ENCODE measurements around the gene KCNIP4.

The KCNIP4 gene

DNA sequence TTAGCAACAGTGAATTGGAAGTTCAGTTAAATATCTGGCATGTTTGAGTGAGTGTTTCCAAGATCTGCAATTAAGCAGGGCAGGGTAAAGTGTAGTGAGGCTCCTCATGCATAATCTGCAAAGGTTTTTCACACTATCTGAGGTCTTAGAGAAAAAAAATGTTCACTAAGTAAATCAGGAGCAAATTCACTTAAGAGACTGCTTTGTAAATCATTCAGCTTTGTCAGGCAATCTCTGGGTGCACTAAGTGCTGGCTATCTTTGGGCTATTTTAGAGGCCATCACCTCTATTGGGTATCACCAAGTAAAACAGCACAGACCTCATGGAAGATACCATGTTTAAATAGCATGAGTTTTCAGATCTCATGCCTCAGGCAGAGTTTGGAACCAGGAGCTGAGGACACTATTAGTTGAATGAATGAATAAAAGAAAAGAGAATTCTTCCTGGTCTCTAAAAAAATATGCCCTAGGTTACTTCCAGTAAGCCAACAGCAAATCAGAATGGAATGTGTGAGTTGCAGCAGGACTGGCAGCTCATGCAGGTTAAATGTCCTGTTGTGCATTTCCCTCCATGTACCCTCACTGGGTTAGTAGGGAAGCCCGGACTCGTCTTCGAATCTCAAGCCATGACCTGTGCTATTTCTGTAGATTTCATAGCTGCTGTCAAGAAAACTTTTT, 195.3 kb downstream of the KCNIP4 start:
- DNase-seq = no peak

- DNase-seq = no peak
Observed at GRCh38 chr4:21752616-21753015, 196.0 kb downstream of the KCNIP4 start.

DNA sequence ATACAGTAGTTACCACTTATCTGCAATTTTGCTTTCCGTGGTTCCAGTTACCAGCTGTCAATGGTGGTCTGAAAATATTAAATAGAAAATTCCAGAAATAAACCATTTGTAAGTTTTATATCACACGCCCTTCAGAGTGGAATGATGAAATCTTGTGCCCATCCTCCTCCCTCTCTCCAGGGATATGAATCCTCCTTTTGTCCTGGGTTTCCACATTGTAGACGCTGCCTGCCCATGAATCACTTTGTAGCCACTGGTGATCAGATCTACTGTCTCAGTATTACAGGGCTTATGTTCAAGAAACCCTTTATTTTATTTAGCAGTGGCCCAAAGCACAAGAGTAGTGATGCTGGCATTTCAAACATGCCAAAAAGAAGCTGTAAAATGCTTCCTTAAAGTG, 198.6 kb downstream of the KCNIP4 start:
- no peak for DNase-seq

GRCh38 chr4:21749412-21749811, 199.2 kb downstream of the KCNIP4 start:
- no peak for DNase-seq

GRCh38 chr4:21744046-21744445, 204.5 kb downstream of the KCNIP4 start:
- DNase-seq = no peak

- no peak for DNase-seq
Observed at GRCh38 chr4:21742326-21742725, 206.2 kb downstream of the KCNIP4 start.

DNA sequence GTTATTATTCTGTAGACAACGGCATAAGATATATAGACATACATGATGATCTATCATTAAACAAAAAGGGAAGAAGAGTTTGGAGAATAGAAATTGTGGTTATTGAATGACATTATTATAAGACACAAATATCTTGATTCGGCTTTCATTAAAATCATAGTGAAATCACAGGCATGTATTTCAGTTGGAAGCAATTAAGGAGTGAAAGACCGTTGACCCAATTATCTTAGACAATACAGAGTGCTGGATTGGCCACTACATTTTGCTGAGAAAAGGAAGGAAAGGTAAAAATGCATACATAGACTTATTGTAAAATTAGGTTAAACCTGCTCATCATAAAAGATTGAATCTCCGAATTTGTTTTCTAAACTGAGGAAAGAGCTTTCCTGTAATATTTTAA, 209.8 kb downstream of the KCNIP4 start:
- no peak for DNase-seq

DNA sequence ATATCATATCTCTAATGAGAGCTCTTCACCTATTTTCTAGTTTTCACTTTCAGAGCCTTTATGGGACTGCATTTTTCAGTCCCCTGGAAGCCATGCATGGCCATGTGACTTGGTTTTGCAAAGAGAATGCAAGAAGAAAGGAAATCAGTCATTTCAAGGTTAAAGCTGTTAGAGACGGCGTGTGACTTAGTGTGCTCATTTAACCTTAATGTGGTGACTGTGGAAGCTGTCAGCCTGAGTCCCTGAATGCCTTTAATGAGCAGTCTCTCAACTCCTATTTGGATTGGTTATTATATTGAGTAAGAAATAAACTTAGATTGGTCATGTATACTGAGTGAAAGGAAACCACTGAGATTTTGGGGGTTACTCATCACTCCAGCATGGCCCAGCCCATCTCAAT, 212.7 kb downstream of the KCNIP4 start:
- DNase-seq = no peak

GRCh38 chr4:21733894-21734630, 214.5 kb downstream of the KCNIP4 start:
- no peak for DNase-seq

DNA sequence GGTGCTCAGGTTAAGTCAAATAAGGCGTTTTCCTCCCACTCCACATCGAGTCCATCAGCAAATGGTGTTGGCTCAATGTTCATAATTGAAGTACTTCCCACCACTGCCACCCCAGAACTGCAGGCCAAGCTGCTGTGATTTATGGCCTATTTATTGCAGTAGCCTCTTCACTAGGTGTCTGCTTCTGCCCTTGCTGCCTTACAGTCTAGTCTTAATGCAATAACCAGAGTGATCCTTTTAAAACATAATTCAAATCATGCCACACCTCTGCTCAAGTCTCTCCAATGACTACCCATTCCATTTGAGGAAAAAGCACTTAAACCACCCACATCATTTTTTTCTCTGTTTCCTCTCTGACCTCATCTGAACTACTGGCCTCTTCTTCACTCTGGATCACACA, 220.3 kb downstream of the KCNIP4 start:
- no peak for DNase-seq

DNA sequence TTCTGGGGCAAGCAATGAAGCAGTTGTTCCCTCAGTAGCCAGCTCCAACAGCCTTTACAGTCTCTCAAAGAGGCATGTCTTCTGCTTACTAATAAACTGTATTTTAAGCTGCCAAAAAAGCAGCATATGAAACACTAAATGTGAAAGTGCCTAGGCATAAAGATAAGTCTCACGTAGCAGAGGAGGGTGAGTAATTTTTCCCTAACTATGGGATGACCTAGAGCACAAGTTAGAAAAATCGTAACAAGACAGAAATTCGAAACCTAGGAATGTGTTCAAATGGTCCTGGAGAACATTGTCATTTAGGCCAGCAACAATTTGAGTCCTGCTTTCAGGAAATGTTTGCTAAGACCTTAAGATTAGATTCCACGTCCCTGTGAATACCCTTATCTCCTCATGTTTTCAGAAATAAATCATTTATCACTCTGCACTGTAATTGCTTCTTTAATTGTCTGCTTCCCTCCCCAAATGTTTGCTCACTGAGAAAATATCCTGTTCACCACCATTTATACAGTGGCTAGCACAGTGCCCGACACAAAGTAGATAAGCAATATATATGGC, 222.2 kb downstream of the KCNIP4 start:
- no peak for DNase-seq

DNA sequence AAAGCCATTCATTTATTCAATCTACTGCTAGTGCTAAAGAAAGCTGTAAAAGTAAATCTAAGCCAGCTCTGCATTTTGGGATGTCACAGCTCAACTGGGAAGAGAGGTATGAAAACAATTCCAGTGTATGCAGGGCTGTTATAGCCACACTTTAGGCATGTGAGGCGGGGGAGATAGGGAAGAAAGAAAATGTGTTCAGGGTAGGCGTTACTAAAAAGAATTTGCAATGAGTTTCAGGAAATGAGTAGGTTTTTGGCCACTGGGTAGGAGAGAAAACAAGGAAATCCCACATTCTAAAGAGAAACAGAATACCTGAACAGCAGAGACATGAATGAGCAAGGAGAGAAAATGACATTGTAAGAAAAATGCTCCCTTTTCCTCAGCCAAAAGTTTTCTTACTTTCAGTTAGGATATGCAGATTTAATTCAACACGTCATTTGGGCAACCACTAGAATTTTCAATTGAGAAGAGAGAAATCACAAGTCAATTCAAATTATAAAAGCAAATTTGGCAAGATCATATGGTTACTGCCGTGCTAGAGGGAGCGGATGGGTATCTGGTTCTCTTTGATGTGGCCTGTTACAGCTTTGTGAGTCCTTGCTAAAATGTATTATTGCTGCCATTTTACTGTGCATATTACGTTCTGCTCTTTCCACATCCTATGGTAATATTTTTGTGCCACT, 226.3 kb downstream of the KCNIP4 start:
- DNase-seq = no peak

GRCh38 chr4:21716531-21716930, 232.0 kb downstream of the KCNIP4 start:
- DNase-seq = no peak

DNA sequence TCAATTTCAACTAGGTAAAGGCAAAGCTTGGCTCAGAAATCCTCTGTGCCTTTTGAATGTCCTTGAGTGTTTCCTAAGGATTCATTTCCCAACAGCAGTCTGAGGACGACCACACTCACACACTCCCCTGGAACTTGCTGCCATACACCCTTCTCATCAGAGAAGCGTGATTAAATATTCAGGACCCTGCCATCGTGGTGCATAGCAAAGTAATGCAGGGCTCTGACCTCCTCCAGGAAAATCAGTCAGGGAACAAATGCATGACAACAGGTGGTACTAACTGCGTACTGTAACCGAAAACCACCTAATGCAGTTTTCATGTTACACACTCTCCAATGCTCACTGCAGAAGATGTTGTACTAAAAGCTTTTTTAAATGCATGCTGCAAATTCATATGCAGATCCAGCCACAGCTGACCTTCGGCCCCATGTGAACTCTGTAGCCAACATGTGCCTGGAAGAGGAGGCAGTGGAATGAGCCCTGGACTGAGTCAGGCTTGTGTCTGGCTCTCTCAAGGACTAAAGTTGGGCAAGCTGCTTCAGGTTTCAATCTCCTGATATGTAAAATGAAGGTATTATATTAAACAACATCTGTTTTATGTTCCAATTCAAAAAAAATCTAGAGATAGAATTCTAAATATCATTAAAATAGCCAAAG, 238.3 kb downstream of the KCNIP4 start:
- DNase-seq = no peak

GRCh38 chr4:21709761-21710160, 238.8 kb downstream of the KCNIP4 start:
- no peak for DNase-seq

DNA sequence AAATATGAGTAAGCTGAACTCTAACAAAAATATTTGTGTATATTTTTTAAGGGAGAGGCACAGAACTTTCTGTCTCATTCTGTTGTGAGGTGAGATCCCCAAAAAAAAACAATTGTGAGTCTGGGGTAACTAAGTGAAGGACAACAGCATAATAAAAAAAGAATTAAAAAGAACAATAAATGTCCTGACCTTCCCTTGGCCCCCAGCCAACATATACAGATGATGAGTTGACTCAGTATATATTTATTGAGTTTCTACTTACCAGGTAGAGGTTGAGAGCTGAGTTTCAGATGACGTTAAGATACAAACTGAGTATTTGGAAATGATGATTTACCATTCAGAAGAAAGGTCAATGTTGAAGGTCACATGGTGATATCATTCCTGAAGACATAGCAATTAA, 239.5 kb downstream of the KCNIP4 start:
- no peak for DNase-seq

DNA sequence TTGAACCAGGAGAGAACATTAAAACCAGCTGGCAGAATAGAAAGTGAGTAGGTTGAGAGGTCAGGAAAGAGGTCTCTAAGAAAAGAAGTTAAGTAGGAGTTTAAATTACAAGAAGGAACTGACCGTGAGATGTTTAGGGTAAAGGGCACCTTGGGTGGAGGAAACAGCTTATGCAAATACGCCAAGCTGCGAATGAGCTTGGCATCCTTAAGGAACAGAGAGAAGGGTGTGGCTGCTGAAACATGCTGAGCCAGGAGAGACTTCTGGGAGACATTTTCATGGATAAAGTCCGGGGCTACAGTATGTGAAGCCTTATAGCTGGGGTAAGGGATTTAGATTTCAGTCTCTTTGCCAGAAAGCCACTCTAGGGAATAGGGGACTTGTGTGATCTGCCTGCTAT, 249.1 kb downstream of the KCNIP4 start:
- no peak for DNase-seq

GRCh38 chr4:21697583-21697982, 251.0 kb downstream of the KCNIP4 start:
- peak; percentile 10 for DNase-seq

GRCh38 chr4:21695141-21695540, 253.4 kb downstream of the KCNIP4 start:
- DNase-seq = no peak

GRCh38 chr4:21692241-21692640, 256.3 kb downstream of the KCNIP4 start:
- no peak for DNase-seq

GRCh38 chr4:21688596-21689265, 259.8 kb downstream of the KCNIP4 start:
- no peak for DNase-seq

DNA sequence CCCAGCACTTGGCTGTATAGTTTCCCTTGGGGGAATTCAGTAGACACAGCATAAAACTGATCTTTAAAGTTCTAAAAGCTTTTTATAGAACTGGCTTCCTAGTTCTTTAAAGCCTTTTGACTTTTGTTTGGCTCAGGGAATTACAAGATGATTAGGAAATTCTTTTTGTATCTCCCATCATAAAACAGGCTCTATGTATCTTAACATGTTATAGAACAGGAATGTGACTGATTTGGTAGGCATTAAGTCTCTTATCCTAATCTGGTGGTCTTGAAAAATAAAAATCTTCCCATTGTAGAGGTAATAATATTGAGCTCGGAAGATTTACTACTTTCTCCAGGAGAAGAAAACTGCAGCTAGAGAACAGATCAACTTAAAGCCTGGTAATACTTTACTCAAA, 262.7 kb downstream of the KCNIP4 start:
- no peak for DNase-seq
